Activated CD8-positive, alpha-beta memory T cell treated with anti-CD3 and anti-CD28 coated beads for 4 hours (primary cell): ENCODE results near the gene RCAN1.

Experiments
- DNase-seq, 2 donors: peaks; one replicate each; pipeline ENCODE4 v3.0.0-alpha.2; 2020; ENCODE audit warnings: low read depth in 2 of 2

RCAN1 gene

GRCh38 chr21:34598931-34599400 lies 15.9 kb downstream of the RCAN1 start:
- DNase-seq, result no peak

GRCh38 chr21:34597406-34597805 lies 17.5 kb downstream of the RCAN1 start:
- DNase-seq, result no peak

- DNase-seq, result no peak
Observed at GRCh38 chr21:34596561-34597271, 18.2 kb downstream of the RCAN1 start.

GRCh38 chr21:34595457-34595856 lies 19.5 kb downstream of the RCAN1 start:
- no peak for DNase-seq

- no peak for DNase-seq
Observed at GRCh38 chr21:34594566-34595234, 20.2 kb downstream of the RCAN1 start.

- DNase-seq, result no peak
Observed at GRCh38 chr21:34593954-34594531, 20.9 kb downstream of the RCAN1 start.

- no peak for DNase-seq
Observed at GRCh38 chr21:34593423-34593822, 21.5 kb downstream of the RCAN1 start.

GRCh38 chr21:34592120-34592955 lies 22.6 kb downstream of the RCAN1 start:
- DNase-seq, result no peak

- no peak for DNase-seq
Observed at GRCh38 chr21:34590520-34590919, 24.4 kb downstream of the RCAN1 start.

- DNase-seq, result no peak
Observed at GRCh38 chr21:34589511-34590282, 25.2 kb downstream of the RCAN1 start.

GRCh38 chr21:34583926-34584563 lies 30.9 kb downstream of the RCAN1 start:
- DNase-seq, result no peak

- DNase-seq, result no peak
Observed at GRCh38 chr21:34582506-34583150, 32.3 kb downstream of the RCAN1 start.

GRCh38 chr21:34580181-34580700 lies 34.7 kb downstream of the RCAN1 start:
- DNase-seq, result no peak

GRCh38 chr21:34579411-34579810 lies 35.5 kb downstream of the RCAN1 start:
- DNase-seq, result no peak

GRCh38 chr21:34576041-34576511 lies 38.8 kb downstream of the RCAN1 start:
- DNase-seq, result no peak

GRCh38 chr21:34574601-34575529 lies 40.0 kb downstream of the RCAN1 start:
- no peak for DNase-seq

GRCh38 chr21:34571994-34572393 lies 42.9 kb downstream of the RCAN1 start:
- no peak for DNase-seq

- no peak for DNase-seq
Observed at GRCh38 chr21:34570313-34570712, 44.6 kb downstream of the RCAN1 start.
